Breast epithelium (tissue), 3 donors: ENCODE measurements around the gene PPA2.

Source experiments
- CTCF ChIP-seq, 3 donors: fragments of 450-650 bp; IDR thresholded peaks; one replicate each; pipeline ENCODE4 v1.5.1; 2016 to 2017; ENCODE audit warnings: antibody characterized with exemption in 3 of 3, mild to moderate bottlenecking in 3 of 3, moderate library complexity in 3 of 3
- POLR2A ChIP-seq: fragments of 450-650 bp; IDR thresholded peaks from one replicate; pipeline ENCODE4 v1.6.1; 2016; ENCODE audit warnings: antibody characterized with exemption, mild to moderate bottlenecking, moderate library complexity
- POLR2AphosphoS5 ChIP-seq, 3 donors: sonication (generic); formaldehyde crosslinking; IDR thresholded peaks; one replicate each; pipeline ENCODE4 v1.6.1; 2017; ENCODE audit warnings: antibody characterized with exemption in 3 of 3

GRCh38 chr4:105345838-105346237 is 128.0 kb downstream of the PPA2 start:
- TF ChIP-seq POLR2AphosphoS5 (IDR thresholded peaks at IDR 0.05) (no peak), CTCF (IDR thresholded peaks at IDR 0.05) (no peak), POLR2A (no peak)
